ENCODE data around the gene ZFAND3.

GRCh38 chr6:38188677-38189335, 369.3 kb downstream of the ZFAND3 start:
- no peak for TF ChIP-seq CTCF (IDR thresholded peaks at IDR 0.05; ENCODE audit: borderline replicate concordance, extremely low read depth, low read length, poor library complexity, severe bottlenecking)
- TF ChIP-seq EZH2 (IDR thresholded peaks at IDR 0.05; ENCODE audit: borderline replicate concordance, low read depth, low read length, severe bottlenecking), result no peak
